PC-3 (cell line): Measurements from ENCODE around the gene TPM1. TPM values are rescaled to one million over a fixed set of nuclear protein-coding genes. Genes with fewer than 3 reads are reported as not detected.

Experiments used
- ATAC-seq: fragments of 200-7000 bp; cut with Tn5 transposase; 2 replicates; pipeline ENCODE4 v1.9.1; 2020; ENCODE audit warnings: mild to moderate bottlenecking, moderate library complexity
- BruUV-seq: library from RNA; stranded (reverse); fragments of 400-500 nt; replicated peaks from 2 replicates; lab custom pipeline; 2021; lab: Mats Ljungman, UMichigan
- CTCF ChIA-PET: fragments of 300-600 bp; sonication (Branson Sonifier 250); formaldehyde crosslinking; loops from one replicate; lab custom pipeline; 2022; ENCODE audit warnings: antibody characterized with exemption; lab: Charles Lee
- POLR2A ChIA-PET: fragments of 300-600 bp; sonication (Branson Sonifier 250); formaldehyde crosslinking; loops from one replicate; lab custom pipeline; 2022; ENCODE audit warnings: antibody characterized with exemption; ENCODE audit not compliant: unreplicated experiment; lab: Charles Lee
- DNase-seq: peaks from one replicate; pipeline ENCODE4 v3.0.0-alpha.2; 2015
- H2AFZ ChIP-seq: fragments of 300-600 bp; sonication (generic); 2 replicates; pipeline ENCODE4 v1.6.0; 2016; ENCODE audit warnings: antibody characterized with exemption, low read length
- H3F3A ChIP-seq: fragments of 300-600 bp; sonication (generic); one replicate; pipeline ENCODE4 v1.6.0; 2017; ENCODE audit warnings: antibody characterized with exemption, low read length, control low read depth, mild to moderate bottlenecking; ENCODE audit not compliant: unreplicated experiment
- H3K27ac ChIP-seq: fragments of 300-600 bp; sonication (generic); 2 replicates; pipeline ENCODE4 v1.5.1; 2016; ENCODE audit warnings: mild to moderate bottlenecking, low read length
- H3K27me3 ChIP-seq: fragments of 300-600 bp; sonication (generic); 2 replicates; pipeline ENCODE4 v1.6.1; 2016; ENCODE audit warnings: low read length, mixed read lengths
- H3K36me3 ChIP-seq: fragments of 300-600 bp; sonication (generic); 2 replicates; pipeline ENCODE4 v1.6.1; 2016; ENCODE audit warnings: low read depth, mixed run types, low read length, mixed read lengths
- H3K4me1 ChIP-seq: fragments of 300-600 bp; sonication (generic); 2 replicates; pipeline ENCODE4 v1.5.1; 2016; ENCODE audit warnings: low read length; ENCODE audit not compliant: insufficient read depth
- H3K4me2 ChIP-seq: fragments of 300-600 bp; sonication (generic); 2 replicates; pipeline ENCODE4 v1.6.0; 2016; ENCODE audit warnings: low read length
- H3K4me3 ChIP-seq: fragments of 300-600 bp; sonication (generic); 2 replicates; pipeline ENCODE4 v1.5.1; 2016; ENCODE audit warnings: mild to moderate bottlenecking, low read length, mixed read lengths
- H3K79me2 ChIP-seq: fragments of 300-600 bp; sonication (generic); 2 replicates; pipeline ENCODE4 v1.6.1; 2017; ENCODE audit warnings: low read length, mixed read lengths
- H3K9ac ChIP-seq: fragments of 300-600 bp; sonication (generic); 2 replicates; pipeline ENCODE4 v1.6.0; 2016; ENCODE audit warnings: mild to moderate bottlenecking, low read length
- H3K9me2 ChIP-seq: fragments of 300-600 bp; sonication (generic); replicated peaks from 2 replicates; pipeline ENCODE4 v1.6.1; 2016; ENCODE audit warnings: mixed run types, low read length, mixed read lengths
- H3K9me3 ChIP-seq: fragments of 300-600 bp; sonication (generic); 2 replicates; pipeline ENCODE4 v1.6.1; 2016; ENCODE audit warnings: low read length, mixed read lengths
- H4K20me1 ChIP-seq: fragments of 300-600 bp; sonication (generic); 2 replicates; pipeline ENCODE4 v1.6.1; 2016; ENCODE audit warnings: low read length, mixed read lengths
- CTCF ChIP-seq: fragments of 300-600 bp; sonication (generic); conservative IDR thresholded peaks from 2 replicates; pipeline ENCODE4 v1.5.1; 2017; ENCODE audit warnings: antibody characterized with exemption, low read depth, mild to moderate bottlenecking, low read length
- EZH2 ChIP-seq: fragments of 300-600 bp; sonication (generic); IDR thresholded peaks from one replicate; pipeline ENCODE4 v1.6.1; 2017; ENCODE audit warnings: antibody characterized with exemption, mild to moderate bottlenecking, low read length; ENCODE audit not compliant: unreplicated experiment
- EZH2phosphoT487 ChIP-seq: fragments of 300-600 bp; sonication (generic); IDR thresholded peaks from 2 replicates; pipeline ENCODE4 v1.6.1; 2018; ENCODE audit warnings: mild to moderate bottlenecking, antibody characterized with exemption, low read length, borderline replicate concordance
- intact Hi-C: fragments of 100-400 bp; cut with micrococcal nuclease; formaldehyde crosslinking; loops from 2 replicates; pipeline ENCODE4 v1.9.0; 2023
- total RNA-seq: library from RNA; depleted of rRNA; stranded (reverse); fragments of >200 nt; gene quantifications from 2 replicates; pipeline ENCODE4 v1.2.3, GENCODE V29; 2014

The TPM1 gene
- total RNA-seq, 1 experiment from 2014 or later = 127 TPM

GRCh38 chr15:62997441-62997840 lies 45.1 kb upstream of the TPM1 start:
- H3K27me3 ChIP-seq = no peaks in the 10 kb centered on the region
- DNase-seq (no peak), ATAC-seq (no peak)
- H3F3A ChIP-seq = no peaks in the 10 kb centered on the region
- H3K36me3 ChIP-seq = no peaks in the 10 kb centered on the region
- H3K27ac ChIP-seq = no peak overlapping the region
- no peaks in the 10 kb centered on the region for H3K79me2 ChIP-seq
- no peak overlapping the region for H3K4me3 ChIP-seq
- intact Hi-C loops = no loop called here
- no peaks in the 10 kb centered on the region for H4K20me1 ChIP-seq
- H3K4me2 ChIP-seq = no peak overlapping the region
- H3K9me3 ChIP-seq = no peaks in the 10 kb centered on the region
- BruUV-seq = no TSS peak
- H2AFZ ChIP-seq = no peak overlapping the region
- ChIA-PET CTCF (interaction anchor here (0.6 kb wide), 1 partner anchor 50 kb away, joined by 4 read pairs; no protein-coding TSS in a partner anchor), POLR2A (no interaction called here)
- no peaks in the 10 kb centered on the region for H3K9me2 ChIP-seq
- peaks cover 12% of the 10 kb centered on the region for H3K4me1 ChIP-seq
- no peak overlapping the region for H3K9ac ChIP-seq
- TF ChIP-seq EZH2 (no peak), CTCF (no peak), EZH2phosphoT487 (no peak)

GRCh38 chr15:62998262-62998890 lies 44.2 kb upstream of the TPM1 start:
- no TSS peak for BruUV-seq
- intact Hi-C loops = no loop called here
- Histone ChIP-seq H3K27me3 (no peaks in the 10 kb centered on the region), H3K27ac (no peak overlapping the region), H3K4me3 (no peak overlapping the region), H3K36me3 (no peaks in the 10 kb centered on the region), H3K9ac (no peak overlapping the region), H3F3A (no peaks in the 10 kb centered on the region), H3K79me2 (no peaks in the 10 kb centered on the region), H3K9me3 (no peaks in the 10 kb centered on the region), H3K9me2 (no peaks in the 10 kb centered on the region), H4K20me1 (no peaks in the 10 kb centered on the region), H3K4me1 (peaks cover 16% of the 10 kb centered on the region), H3K4me2 (no peak overlapping the region), H2AFZ (no peak overlapping the region)
- TF ChIP-seq CTCF = no peak
- TF ChIP-seq EZH2phosphoT487 = no peak
- TF ChIP-seq EZH2 = no peak
- ATAC-seq = no peak
- ChIA-PET CTCF (no interaction called here), POLR2A (no interaction called here)
- DNase-seq = no peak

GRCh38 chr15:62999178-62999577 lies 43.4 kb upstream of the TPM1 start:
- ATAC-seq (no peak), DNase-seq (no peak)
- Histone ChIP-seq H3K9ac (no peak overlapping the region), H3K4me2 (no peak overlapping the region), H3K27me3 (no peaks in the 10 kb centered on the region), H3F3A (no peaks in the 10 kb centered on the region), H3K36me3 (no peaks in the 10 kb centered on the region), H3K79me2 (no peaks in the 10 kb centered on the region), H4K20me1 (no peaks in the 10 kb centered on the region), H3K27ac (no peak overlapping the region), H3K4me1 (peaks cover 24% of the 10 kb centered on the region), H3K9me3 (no peaks in the 10 kb centered on the region), H3K9me2 (no peaks in the 10 kb centered on the region), H2AFZ (no peak overlapping the region), H3K4me3 (no peak overlapping the region)
- TF ChIP-seq CTCF (no peak), EZH2 (no peak), EZH2phosphoT487 (no peak)
- CTCF ChIA-PET = no interaction called here
- POLR2A ChIA-PET = no interaction called here
- intact Hi-C loops = no loop called here
- BruUV-seq = no TSS peak
